ENCODE results near the gene PTPN18.
"Not testable (repeated sequence)": the region's sequence is repeated elsewhere in the genome, so short reads cannot be mapped to it uniquely, and the experiment has no call there.

Gene PTPN18, protein sequence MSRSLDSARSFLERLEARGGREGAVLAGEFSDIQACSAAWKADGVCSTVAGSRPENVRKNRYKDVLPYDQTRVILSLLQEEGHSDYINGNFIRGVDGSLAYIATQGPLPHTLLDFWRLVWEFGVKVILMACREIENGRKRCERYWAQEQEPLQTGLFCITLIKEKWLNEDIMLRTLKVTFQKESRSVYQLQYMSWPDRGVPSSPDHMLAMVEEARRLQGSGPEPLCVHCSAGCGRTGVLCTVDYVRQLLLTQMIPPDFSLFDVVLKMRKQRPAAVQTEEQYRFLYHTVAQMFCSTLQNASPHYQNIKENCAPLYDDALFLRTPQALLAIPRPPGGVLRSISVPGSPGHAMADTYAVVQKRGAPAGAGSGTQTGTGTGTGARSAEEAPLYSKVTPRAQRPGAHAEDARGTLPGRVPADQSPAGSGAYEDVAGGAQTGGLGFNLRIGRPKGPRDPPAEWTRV

DNA sequence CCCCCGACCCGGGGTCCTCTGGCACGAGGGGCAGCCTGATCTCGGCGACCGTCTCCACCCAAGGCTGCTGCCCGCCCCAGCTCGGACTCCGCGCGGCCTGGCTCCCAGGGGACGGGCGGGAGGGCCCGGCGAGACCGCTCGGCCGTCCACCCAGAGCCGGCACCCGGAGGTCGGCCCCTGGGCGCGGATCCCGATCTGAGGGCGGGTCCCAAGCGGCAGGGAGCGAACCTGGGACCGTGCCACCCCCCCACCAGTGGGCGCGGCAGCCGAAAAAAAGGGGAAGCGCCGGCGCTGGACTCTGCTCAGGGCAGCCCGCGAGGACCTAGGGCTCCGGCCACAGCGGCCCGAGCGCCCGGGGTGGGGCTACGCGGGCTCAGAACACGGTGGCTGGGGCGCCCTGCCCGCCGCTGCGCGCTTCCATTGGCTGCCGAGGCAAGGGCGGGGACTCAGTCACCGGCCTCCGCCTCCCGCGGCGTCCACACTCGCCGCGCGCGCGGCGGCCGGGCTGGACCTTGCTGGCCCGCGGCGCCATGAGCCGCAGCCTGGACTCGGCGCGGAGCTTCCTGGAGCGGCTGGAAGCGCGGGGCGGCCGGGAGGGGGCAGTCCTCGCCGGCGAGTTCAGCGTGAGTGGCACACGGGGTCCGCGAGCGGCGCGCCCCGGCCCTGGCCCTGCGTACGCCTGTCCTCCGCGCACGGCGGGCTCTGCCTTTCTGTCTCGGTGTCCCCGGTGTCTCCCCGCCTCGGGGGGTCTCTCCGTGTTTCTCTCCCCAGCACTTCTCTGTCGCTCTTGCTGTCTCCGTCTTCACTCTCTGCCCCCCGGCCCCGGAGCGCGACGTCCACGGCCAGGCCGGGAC is at the start of gene PTPN18:
Gene PTPN18 (plus strand): TSS at position 479 of the 854 bp plus-strand sequence. CDS start 52 bp downstream, at position 531.
- no peak for FAIRE-seq

DNA sequence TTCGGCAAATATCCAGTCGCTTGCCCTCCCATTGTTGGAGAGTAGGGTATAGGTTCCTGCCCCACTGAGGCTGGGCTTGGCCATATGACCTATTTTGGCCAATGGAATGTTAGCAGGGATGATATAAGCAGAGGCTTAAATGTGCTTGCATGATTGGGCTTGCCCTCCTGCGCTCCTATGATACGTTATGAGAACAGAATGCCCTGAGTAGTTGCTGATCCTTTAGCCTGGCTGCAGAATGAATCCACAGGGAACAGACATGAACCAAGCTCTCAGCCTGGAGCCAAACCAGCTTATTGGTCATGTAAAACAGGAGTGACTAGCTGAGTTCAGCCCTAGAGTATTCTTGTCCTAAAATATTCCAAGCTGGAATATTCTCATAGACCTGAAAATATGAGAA is 48.0 kb upstream of the PTPN18 start:
- FAIRE-seq = no peak

DNA sequence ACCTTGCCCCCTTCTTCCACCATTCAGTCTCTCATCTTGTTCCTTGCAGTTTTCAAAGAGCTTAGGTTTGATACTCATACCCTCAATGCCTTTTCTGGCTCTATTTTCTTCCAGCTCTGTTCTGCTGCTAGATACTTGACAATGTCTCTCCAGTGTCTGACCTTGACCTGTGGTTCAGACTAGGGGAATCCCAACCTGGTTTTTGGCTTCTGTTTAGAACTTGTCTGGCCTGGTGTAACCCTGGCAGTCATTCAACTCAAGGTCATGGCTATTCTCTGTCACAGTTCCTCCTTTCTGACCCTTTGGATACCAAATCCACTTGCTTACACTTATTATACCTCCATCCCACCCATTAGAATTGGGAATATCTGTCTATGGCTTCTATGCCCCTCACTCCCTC is 45.0 kb upstream of the PTPN18 start:
- FAIRE-seq = no peak

DNA sequence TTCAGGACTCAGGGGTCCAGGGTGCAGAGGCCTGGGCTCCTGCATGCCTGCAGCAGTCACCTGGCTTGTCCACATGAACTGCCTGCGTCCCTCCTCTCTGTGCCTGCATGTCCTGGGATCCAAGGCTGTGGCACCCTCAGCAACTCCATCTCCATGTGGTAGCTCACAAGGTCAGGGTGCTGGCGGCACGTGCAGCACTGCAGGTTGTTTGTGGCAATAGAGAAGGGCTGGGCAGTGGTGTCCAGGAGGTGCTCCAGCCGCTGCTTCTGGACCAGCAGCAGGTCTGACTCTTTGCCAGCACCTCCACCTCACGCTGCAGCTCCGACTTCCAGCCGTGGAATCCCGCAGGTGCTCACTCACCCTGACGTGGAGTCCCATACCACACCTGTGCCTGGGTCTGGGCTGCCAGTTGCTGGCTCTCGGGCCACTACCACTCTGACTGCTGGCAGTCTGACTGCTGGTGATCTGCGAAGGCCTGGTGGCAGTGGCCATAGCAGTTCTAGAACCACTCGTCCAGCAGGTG is 42.0 kb upstream of the PTPN18 start:
- FAIRE-seq = no peak

DNA sequence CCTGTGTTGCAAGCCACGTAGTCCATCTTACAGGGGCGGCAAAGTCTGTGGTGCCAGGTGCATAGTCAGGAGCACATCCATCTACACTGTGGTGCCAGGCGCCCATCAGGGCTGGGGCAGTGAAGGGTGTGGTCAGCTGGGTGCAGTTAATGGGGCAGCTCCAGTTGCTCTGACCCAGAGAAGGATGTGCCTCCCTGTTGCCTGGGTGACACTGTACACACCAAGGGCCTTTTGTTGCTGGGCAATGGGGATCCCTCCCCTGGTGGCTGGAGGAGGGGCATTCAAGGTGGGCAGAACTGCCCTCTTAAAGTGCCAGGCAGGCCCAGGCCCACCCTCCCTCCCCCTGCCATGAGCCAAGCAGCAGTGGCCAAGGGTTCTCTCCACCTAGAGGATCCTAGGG is 41.5 kb upstream of the PTPN18 start:
- no peak for FAIRE-seq

DNA sequence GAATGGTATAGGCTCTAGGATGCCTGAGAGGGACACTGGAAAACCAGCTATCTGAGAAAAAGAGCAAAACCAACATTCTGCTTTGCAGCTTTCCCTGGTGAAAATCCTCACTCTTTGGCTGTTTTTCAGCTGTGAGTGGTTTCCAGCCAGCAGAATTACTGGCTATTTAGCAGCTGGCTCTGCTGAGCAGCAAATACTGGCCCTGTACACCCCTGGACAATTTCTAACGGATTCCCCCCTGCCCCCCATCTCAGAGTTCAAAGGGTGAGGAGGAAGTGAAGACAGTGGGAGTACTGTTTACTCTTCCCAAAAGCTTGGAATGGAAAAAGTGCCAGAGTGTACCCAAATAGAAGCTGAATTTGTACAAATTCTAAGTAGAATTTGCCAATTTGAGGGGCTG is 39.3 kb upstream of the PTPN18 start:
- FAIRE-seq = no peak

DNA sequence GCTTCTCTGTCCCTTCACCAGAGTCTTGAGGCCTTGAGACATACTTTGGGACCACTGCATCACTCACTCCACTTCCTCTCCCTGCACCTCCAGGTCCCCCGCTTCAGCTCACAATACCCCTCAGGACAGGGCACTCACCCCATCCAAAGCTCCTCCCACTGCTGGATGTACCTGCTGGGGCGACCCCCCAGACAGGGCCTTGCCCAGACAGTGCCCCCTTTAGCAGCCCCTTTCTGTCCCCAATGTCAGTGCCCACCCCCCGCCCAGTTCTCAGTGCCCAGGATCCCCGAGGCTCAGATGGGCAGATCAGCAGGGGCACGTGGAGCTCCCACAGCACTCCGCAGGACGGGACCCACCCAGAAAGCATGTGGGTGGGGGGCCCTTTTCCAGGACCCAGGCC is 37.0 kb upstream of the PTPN18 start:
- FAIRE-seq = no peak

DNA sequence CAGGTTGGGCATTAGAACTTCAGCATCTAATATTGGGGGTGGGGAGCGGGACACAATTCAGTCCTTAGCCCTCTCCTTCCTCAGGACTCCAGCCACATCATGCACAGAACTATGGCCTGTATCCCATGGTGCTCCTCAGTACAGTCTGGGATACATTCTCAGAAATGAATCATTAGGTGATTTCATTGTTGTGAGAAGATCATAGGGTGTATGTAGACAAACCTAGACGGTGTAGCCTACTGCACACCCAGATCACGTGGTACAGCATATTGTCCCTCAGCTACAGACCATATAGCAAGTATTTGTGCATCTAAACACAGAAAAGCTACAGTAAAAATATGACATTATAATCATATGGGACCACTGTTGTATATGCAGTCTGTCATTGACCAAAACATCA is 36.3 kb upstream of the PTPN18 start:
- no peak for FAIRE-seq

DNA sequence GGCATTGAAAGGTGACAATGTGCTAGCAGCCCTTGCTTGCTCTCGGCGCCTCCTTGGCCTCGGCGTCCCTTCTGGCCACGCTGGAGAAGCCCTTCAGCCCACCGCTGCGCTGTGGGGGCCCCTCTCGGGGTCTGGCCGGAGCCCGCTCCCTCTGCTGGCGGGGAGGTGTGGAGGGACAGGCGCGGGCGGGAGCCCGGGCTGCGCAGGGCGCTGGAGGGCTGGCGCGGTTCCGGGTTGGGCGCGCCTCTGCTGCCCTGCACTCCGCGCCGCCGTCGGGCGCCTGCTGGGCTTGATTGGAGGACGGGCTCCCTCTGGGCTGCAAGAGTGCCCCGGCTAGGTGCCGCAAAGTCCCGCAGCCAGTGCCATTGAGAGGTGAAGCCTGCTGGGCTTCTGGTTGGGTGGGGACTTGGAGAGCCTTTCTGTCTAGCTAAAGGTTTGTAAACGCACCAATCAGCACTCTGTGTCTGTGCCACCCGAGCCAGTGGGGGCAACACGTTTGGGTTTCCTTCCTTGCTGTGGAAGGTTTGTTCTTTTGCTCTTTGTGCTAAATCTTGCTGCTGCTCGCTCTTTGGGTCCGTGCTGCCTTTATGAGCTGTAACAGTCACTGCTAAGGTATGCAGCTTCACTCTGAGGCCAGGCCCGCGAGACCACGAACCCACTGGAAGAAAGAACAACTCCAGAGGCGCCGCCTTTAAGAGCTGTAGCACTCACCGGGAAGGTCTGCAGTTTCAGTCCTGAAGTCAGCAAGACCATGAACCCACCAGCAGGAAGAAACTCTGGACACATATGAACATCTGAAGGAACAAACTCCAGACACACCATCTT is 27.9 kb upstream of the PTPN18 start:
- FAIRE-seq = no peak

DNA sequence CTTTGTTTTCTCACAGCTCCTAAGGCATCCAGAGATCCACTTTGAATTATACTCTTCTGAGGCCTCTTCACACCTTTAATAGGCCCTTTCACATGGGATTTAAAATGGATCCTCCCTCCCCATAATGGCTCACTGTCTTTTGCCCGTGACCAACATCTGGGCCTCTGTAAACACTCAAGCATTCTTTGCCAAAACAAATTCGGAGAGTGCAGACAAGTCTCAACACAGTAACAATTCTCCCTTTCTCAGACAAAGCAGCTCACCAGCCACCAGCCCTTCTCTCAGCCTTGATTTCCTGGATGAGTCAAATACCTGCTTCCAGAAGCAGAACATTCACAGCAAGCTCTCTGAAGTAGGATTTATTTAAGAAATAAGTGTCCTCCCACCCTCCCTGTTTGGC is 27.1 kb upstream of the PTPN18 start:
- FAIRE-seq = no peak

DNA sequence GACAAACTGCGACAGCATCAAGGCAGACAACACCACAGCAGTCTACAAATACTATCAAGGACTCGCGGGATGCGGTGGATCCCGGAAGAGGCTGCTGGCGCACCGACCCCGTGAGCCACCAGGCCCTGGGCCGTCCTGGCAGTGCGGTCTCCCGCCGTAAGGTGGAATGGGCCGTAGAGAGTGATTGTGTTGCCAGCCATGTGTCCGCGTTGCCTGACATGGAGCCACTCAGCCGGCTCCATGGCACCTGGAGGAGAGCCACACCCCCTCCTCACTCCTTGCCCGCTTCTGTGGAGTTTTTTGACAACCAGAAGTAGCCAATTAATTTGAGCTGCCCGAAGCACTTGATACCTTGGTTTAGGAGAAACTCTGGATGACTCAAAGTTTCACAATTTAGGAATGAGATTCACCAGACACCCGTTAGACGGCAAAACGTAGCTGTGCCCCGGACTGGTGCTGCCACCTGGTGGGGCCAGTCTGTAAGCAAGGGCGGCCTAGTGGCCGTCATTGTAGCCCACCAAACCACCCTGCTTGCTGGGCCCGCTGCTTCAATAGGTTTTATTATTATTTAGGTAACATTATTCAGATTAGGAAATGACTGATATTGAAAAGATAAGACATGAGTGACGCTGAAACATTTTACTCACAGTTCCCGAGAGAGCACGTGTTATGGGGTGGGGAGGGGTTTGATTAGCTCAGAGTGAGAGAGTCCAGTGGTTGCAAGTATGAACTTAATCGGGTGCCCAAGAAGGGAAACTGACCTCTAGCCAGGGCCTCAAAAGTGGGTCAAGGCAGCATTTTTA is 23.4 kb upstream of the PTPN18 start:
- FAIRE-seq = peak; percentile 63

DNA sequence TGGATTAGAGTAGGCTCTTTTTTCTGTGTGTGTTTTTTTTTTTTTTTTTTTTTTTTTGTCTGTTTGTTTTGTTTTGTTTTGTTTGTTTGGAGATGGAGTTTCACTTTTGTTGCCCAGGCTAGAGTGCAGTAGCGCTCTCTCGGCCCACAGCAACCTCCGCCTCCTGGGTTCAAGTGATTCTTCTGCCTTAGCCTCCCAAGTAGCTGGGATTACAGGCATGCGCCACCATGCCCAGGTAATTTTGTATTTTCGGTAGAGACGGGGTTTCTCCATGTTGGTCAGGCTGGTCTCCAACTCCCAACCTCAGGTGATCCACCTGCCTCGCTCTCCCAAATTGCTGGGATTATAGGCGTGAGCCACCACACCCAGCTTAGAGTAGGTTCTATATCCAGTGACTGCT is 22.6 kb upstream of the PTPN18 start:
- FAIRE-seq = not testable (repeated sequence)

DNA sequence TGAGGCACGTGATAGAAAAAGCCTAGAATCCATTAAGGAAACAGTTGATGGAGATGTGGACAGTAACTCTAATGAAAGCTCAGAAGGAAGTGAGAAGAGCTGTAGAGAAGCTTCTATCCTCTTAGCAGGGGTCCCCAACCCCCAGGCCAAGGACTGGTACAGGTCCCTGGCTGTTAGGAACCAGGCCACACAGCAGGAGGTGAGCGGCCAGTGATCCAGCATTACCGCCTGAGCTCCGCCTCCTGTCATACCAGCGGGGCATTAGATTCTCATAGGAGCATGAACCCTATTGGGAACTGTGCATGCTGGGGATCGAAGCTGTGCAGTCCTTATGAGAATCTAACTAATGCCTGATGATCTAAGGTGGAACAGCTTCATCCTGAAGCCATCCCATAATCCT is 21.8 kb upstream of the PTPN18 start:
- no peak for FAIRE-seq

DNA sequence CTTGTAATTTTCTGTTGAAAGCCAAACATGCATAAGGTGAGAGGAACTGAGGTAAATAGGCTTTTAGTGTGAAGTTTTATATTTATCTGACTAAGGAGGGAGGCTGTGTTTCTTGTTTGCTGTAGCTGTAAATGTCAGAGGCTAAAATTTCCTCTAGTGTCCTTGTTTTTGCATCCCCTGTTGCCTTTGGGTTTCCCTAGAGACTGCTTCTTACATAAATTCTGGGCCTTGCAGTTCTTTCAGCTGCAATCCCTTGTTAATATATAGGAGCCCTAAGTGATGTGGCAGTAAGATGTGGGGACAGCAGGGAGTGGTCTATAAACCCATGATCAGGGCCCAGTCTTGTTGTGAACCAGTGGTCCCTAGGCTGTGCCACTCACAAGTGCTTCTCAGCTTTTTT is 20.6 kb upstream of the PTPN18 start:
- no peak for FAIRE-seq

DNA sequence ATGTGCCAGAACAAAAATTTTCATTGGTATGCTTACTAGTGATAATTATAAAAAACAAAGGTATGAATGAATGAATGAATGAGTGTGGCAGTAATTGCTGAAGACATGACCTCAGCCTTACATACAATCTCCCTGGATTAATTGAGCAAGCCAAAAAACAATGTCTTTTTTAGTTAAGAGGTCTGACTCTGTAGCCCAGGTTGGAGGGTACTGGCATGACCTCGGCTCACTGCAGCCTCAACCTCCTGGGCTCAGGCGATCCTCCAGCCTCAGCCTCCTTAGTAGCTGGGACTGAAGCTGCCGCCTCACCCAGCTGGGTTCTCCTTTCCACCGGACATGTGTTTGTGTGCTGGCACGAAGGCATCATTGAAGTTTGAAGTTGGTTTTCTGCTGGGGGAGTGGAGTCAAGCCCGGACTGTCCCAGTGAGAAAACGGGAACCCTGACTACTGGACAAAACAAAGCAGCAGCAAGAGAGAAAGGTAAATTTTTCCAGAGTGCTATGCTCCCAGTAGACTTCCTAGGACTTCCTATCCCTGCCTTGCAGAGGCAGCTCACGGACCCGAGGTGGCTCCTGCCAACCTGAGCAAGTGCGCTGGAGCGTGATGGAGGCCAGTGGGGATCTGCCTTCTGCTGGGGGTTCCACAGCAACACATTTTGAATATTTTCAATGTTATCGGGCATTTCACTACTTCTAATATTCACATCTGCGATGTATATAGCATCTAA is 19.5 kb upstream of the PTPN18 start:
- FAIRE-seq = no peak

DNA sequence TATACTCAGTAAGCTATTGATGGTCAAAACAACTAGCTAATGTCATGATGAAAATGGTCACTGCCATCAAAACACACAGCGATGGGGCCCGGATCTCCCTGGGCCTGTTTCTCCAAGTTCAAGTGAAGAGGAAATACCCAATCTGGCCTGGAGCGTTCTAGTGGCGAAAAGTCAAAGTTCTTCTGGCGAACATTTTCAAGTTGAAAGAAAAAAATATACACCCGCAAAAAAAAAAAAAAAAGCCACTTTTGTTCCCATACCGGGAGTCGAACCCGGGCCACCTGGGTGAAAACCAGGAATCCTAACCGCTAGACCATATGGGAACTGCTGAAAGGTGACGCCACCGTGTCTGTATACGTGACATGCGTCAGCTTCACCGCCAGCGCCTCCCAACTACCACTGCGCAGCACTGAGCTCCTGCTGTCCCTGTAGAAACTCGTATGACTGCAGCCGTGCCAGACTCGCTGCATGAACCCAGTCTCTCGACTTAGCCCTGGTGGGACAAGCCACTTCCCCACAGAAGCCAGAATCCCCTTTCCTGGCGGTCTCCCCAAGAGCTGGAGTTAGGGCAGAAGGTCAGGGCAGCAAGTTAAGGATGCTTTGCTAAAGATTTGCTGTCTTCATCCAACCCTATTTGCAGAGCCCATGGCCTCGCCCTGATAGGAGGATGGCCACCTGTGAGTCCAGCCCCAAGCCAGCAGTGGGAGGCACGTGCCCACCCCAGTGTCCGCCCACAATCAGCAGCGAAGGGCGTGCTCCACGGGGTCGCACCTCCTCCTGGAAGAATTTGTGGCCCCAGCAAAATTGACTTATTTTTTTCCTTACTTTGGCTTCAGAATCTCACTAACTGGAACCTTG is 18.8 kb upstream of the PTPN18 start:
- FAIRE-seq = peak; percentile 65

DNA sequence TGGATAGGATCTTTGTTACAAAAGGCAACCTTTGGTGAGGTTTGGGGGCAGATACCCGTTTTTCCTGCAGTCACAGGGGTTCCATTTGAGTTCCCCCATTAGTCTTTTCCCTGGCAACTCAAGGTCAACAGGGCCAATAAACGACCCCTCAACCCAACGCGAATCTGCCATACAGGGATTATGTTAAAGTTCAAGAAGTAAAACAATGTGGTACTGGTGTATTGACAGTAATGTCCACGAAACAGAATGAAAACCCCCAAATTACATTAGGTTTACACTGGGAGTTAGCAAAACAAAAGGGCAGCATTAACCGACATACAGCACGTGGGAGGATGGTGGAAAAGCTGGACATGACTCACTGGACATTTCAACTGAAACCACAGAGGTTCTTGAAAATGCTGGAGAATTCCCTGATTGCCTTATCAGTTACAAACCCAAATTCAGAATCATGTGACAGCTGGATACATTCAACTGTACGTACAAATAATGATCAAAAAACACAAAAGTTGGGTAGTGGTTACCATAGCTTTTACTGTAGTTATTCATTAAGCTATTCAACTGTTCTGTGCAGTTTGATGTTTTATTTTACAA is 18.0 kb upstream of the PTPN18 start:
- no peak for FAIRE-seq

DNA sequence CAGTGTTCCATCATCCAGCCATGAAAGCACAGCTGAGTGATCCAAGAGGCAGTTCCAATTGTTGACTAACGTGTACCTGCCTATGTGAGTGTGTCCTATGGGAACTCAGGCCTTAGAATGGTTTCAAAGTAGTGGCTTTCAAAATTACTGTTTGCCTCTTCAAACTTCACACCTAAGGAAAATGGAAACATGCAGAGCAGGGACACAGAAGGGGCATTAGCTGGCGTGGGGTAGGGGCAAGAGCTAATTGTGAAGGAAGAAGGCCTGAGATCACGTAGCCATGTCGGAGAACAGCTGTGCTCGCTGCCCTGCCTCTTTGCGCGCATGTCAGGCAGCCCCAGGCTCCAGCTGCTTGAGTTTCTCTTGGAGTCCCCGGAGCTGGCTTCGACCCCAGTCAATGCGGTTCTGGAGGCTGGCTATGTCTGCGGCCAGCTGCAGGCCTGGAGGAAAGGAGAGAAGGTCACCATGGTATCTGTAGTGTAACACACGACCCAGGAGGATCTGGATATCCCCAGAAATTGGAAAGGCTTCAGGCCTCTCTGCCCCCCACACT is 17.0 kb upstream of the PTPN18 start:
- FAIRE-seq = no peak
